ENCODE results near the gene RPS27A.
A peak's percentile ranks its signal among the peaks of the same experiment; 100 is the strongest.

RPS27A gene

DNA sequence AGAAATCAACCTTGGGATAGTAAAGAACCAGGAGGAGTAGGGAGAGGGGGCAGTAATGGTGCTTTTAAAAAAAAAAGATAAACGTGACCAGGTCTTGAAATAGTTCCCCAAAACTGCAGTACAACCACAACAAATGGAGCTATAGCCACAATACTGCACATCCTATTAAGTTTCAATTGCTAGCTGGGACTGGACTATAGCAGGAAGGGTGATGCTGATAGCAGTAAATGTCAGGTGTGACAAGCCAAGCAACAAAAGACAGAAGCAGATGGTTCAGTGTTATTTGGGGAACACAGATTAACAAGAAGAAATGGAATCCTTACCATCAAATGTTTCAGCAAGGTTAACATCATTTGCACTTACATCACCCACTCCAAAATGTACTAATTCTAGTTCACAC, 10.1 kb downstream of the RPS27A start:
- Histone ChIP-seq H3K4me3 (replicated peaks; ENCODE audit: insufficient read depth, low read length) (no peak overlapping the region), H3K27ac (replicated peaks) (no peak overlapping the region), H3K27me3 (ENCODE audit: insufficient read depth, poor library complexity, severe bottlenecking) (no peaks in the 10 kb centered on the region)
- TF ChIP-seq, protein P1, sequence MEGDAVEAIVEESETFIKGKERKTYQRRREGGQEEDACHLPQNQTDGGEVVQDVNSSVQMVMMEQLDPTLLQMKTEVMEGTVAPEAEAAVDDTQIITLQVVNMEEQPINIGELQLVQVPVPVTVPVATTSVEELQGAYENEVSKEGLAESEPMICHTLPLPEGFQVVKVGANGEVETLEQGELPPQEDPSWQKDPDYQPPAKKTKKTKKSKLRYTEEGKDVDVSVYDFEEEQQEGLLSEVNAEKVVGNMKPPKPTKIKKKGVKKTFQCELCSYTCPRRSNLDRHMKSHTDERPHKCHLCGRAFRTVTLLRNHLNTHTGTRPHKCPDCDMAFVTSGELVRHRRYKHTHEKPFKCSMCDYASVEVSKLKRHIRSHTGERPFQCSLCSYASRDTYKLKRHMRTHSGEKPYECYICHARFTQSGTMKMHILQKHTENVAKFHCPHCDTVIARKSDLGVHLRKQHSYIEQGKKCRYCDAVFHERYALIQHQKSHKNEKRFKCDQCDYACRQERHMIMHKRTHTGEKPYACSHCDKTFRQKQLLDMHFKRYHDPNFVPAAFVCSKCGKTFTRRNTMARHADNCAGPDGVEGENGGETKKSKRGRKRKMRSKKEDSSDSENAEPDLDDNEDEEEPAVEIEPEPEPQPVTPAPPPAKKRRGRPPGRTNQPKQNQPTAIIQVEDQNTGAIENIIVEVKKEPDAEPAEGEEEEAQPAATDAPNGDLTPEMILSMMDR (IDR thresholded peaks at IDR 0.05; ENCODE audit: insufficient read depth, low read length) = no peak
- TF ChIP-seq POLR2AphosphoS5 (IDR thresholded peaks at IDR 0.05; ENCODE audit: low read depth) = no peak
- no peak for TF ChIP-seq SPI1 (IDR thresholded peaks at IDR 0.05; ENCODE audit: borderline replicate concordance, low read depth)
- no peak for DNase-seq (ENCODE audit: low read depth in 1 of 2, low spot score in 1 of 2)

DNA sequence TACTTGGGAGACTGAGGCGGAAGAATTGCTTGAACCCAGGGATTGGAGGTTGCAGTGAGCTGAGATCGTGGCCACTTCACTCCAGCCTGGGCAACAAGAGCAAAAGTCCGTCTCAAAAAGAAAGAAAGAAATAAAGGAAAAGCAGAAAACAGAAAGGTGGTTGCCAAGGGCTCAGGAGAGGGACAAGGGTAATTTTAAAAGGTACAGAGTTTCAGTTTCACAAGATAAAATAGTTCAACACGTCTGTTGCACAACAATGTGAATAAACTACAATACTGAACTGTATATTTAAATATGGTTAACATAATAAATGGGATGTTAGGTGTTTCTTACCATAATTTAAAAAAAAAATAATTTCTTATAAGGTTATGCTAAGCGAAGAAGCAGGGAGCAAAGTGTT, 12.9 kb downstream of the RPS27A start:
- Histone ChIP-seq H3K4me3 (replicated peaks; ENCODE audit: insufficient read depth, low read length) (no peak overlapping the region), H3K27me3 (ENCODE audit: insufficient read depth, poor library complexity, severe bottlenecking) (no peaks in the 10 kb centered on the region), H3K27ac (replicated peaks) (no peak overlapping the region)
- DNase-seq (ENCODE audit: low read depth in 1 of 2, low spot score in 1 of 2) = no peak
- no peak for TF ChIP-seq SPI1 (IDR thresholded peaks at IDR 0.05; ENCODE audit: borderline replicate concordance, low read depth)
- TF ChIP-seq POLR2AphosphoS5 (IDR thresholded peaks at IDR 0.05; ENCODE audit: low read depth) = no peak
- TF ChIP-seq, protein P1 (IDR thresholded peaks at IDR 0.05; ENCODE audit: insufficient read depth, low read length) = no peak
- no peak for TF ChIP-seq GABPA (IDR thresholded peaks at IDR 0.05; ENCODE audit: low read depth)
- TF ChIP-seq, protein P2, sequence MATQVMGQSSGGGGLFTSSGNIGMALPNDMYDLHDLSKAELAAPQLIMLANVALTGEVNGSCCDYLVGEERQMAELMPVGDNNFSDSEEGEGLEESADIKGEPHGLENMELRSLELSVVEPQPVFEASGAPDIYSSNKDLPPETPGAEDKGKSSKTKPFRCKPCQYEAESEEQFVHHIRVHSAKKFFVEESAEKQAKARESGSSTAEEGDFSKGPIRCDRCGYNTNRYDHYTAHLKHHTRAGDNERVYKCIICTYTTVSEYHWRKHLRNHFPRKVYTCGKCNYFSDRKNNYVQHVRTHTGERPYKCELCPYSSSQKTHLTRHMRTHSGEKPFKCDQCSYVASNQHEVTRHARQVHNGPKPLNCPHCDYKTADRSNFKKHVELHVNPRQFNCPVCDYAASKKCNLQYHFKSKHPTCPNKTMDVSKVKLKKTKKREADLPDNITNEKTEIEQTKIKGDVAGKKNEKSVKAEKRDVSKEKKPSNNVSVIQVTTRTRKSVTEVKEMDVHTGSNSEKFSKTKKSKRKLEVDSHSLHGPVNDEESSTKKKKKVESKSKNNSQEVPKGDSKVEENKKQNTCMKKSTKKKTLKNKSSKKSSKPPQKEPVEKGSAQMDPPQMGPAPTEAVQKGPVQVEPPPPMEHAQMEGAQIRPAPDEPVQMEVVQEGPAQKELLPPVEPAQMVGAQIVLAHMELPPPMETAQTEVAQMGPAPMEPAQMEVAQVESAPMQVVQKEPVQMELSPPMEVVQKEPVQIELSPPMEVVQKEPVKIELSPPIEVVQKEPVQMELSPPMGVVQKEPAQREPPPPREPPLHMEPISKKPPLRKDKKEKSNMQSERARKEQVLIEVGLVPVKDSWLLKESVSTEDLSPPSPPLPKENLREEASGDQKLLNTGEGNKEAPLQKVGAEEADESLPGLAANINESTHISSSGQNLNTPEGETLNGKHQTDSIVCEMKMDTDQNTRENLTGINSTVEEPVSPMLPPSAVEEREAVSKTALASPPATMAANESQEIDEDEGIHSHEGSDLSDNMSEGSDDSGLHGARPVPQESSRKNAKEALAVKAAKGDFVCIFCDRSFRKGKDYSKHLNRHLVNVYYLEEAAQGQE (IDR thresholded peaks at IDR 0.05; ENCODE audit: insufficient replicate concordance, low read depth) = no peak

DNA sequence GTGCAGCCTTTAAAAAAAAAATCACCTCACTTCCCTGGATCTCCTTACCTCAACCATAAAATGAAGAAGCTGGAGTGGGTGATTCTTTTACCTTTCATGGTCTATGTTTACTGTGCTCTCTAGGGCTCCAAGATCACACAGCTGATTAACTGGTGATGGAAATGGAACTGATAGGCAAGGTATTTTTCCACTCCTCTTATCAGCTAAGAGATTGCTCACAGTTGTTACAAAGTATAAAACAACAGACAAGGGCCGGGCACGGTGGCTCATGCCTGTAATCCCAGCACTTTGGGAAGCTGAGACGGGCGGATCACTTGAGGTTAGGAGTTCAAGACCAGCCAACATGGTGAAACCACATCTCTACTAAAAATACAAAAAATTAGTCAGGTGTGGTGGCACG, 14.5 kb downstream of the RPS27A start:
- H3K4me3 ChIP-seq (replicated peaks; ENCODE audit: insufficient read depth, low read length) = no peak overlapping the region
- H3K27ac ChIP-seq (replicated peaks) = no peak overlapping the region
- no peaks in the 10 kb centered on the region for H3K27me3 ChIP-seq (ENCODE audit: insufficient read depth, poor library complexity, severe bottlenecking)
- TF ChIP-seq, protein P2 (IDR thresholded peaks at IDR 0.05; ENCODE audit: insufficient replicate concordance, low read depth) = no peak
- TF ChIP-seq, protein P1 (IDR thresholded peaks at IDR 0.05; ENCODE audit: insufficient read depth, low read length) = no peak
- TF ChIP-seq POLR2AphosphoS5 (IDR thresholded peaks at IDR 0.05; ENCODE audit: low read depth) (no peak), SPI1 (IDR thresholded peaks at IDR 0.05; ENCODE audit: borderline replicate concordance, low read depth) (no peak), GABPA (IDR thresholded peaks at IDR 0.05; ENCODE audit: low read depth) (no peak)
- DNase-seq (ENCODE audit: low read depth in 1 of 2, low spot score in 1 of 2) = no peak

DNA sequence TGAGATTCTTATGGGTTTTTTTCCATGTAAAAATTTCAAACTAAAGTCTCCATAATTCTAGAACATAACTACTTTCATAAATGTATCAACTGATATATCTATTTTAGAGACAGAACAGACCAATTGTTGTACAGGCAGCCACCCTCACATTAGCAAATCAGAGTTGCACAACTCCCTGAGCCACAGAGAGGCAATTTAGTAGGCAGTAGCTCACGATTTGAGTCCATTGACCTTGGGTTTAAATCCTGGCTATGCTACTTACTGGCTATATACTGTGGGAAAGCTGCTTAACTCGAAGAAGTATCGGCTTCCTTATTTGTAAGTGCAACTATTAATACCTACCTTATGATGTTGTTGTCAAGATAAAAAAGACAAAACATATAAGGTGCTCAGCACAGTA, 20.3 kb downstream of the RPS27A start:
- peak in 1 of 2 experiments; percentile 25 for DNase-seq (ENCODE audit: low read depth in 1 of 2, low spot score in 1 of 2)
- H3K27ac ChIP-seq (replicated peaks) = no peak overlapping the region

More for the DNA sequence above, 20.3 kb downstream of the RPS27A start:
- Histone ChIP-seq H3K27me3 (ENCODE audit: insufficient read depth, poor library complexity, severe bottlenecking) (no peaks in the 10 kb centered on the region), H3K4me3 (replicated peaks; ENCODE audit: insufficient read depth, low read length) (no peak overlapping the region)
- TF ChIP-seq GABPA (IDR thresholded peaks at IDR 0.05; ENCODE audit: low read depth) = no peak
- TF ChIP-seq, protein P1 (IDR thresholded peaks at IDR 0.05; ENCODE audit: insufficient read depth, low read length) = no peak
- TF ChIP-seq, protein P2 (IDR thresholded peaks at IDR 0.05; ENCODE audit: insufficient replicate concordance, low read depth) = no peak
- no peak for TF ChIP-seq SPI1 (IDR thresholded peaks at IDR 0.05; ENCODE audit: borderline replicate concordance, low read depth)
- no peak for TF ChIP-seq POLR2AphosphoS5 (IDR thresholded peaks at IDR 0.05; ENCODE audit: low read depth)
